Cortex of kidney (tissue), 1 donor: Measurements from ENCODE around the gene ENKUR.
"Not testable (repeated sequence)": the region's sequence is repeated elsewhere in the genome, so short reads cannot be mapped to it uniquely, and the experiment has no call there.

Experiments used
- DNase-seq: peaks from one replicate; lab custom pipeline; 2025; lab: John Stamatoyannopoulos, UW

Gene ENKUR

DNA sequence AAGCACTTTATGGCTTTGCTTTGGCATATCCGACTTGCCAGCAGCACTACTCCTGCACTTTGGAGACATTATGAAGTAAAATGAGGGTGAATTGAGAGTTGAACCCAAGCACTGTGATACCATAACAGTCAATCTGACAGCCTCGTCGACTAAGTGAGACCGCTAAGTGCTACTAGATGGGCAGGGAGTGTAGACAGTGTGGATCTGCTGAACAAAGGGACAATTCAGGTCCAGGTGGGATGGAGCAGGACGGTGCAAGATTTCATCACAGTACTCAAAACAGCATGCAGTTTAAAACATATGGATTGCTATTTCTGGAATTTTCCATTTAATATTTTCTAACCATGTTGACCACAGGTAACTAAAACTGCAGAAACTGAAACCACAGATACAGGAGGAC lies 42.8 kb downstream of the ENKUR start:
- no peak for DNase-seq

- no peak for DNase-seq
Measured at GRCh38 chr10:24971374-24971773, 44.6 kb downstream of the ENKUR start.

- no peak for DNase-seq
Measured at GRCh38 chr10:24969841-24970281, 46.1 kb downstream of the ENKUR start.

- DNase-seq = not testable (repeated sequence)
Measured at GRCh38 chr10:24968951-24969350, 47.0 kb downstream of the ENKUR start.

DNA sequence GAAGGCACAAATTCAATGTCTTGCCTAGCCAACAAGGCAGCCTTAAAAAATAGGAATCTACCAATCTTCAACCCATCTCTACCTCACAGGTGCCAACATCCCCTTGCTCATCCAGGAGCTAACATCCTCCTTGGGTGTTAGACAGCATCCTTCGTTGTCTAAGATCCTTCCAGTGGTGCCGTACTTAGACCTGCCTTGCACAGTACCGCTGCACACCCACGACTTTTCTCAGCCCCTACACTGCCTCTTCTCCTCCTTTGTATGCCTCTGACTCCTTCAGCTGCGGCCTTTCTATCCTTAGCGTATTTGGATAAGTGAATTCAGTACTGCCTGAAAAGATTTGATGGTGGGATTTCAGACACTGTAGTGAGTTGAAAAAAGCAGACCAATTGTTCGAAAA lies 47.6 kb downstream of the ENKUR start:
- no peak for DNase-seq

DNA sequence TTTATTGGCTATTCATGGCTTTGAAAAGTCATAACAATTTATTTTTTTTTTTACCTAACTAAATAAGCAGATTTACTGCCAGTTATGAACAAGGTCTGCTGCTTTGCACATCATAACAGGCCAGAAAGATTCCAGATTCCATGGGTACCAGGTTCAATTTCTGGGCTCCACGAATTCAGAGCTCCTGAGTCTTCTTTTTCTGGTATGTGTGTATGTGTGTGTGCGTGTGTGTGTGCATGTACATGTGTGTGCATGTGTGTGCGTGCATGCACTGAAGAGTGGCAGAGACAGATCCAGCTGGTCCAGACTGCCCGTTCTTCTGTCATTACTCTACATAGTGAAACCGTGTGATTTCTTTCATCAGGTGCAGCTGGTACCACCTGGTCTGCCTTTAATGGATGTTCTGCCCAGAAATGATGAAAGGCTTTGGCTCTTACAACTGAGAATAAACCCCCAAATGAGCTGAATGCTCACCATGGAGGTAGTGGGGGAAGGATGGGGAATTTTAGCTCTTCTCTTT lies 48.9 kb downstream of the ENKUR start:
- no peak for DNase-seq

DNA sequence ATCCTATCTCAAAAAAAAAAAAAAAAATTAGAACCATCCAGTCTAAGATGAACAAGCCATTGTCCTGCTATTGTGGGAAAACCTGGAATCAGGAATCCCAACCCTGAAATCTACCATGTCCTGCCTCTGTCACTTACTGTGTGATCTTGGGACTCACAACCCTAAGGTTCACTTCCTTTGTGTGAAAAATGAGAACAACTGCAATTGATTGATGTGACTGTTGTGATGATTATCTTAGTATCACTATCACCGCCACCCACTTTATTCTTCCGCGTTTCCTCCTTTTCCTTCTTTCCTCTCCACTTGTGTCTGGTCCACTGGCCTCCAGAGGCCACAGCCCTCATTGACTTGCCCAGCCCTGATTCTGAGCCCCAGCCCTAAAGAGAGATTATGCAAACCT lies 50.9 kb downstream of the ENKUR start:
- DNase-seq = no peak

DNA sequence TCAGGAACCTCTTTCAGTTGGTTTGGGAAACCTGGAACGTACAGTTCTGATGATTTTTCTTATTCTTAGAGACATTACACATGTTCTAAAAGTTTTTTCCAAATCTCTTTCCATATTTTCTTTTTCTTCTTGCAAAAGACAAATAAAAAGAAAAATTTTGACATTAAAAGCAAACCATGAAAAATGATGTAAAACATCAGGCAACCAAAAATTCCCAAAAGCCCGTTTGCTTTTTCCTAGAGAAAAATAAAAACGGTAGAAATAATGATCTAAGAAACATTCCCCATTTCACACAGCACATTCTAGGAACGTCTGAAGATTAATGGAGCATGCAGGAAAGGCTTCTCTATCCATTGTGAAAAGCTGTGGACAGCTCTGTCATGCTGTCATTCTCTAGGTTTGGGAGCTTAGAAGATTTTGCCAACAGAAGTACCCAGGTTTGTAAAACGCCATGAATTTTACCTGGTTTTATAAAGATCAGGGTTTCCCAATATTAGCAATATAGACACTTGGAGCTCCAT lies 52.4 kb downstream of the ENKUR start:
- no peak for DNase-seq

DNA sequence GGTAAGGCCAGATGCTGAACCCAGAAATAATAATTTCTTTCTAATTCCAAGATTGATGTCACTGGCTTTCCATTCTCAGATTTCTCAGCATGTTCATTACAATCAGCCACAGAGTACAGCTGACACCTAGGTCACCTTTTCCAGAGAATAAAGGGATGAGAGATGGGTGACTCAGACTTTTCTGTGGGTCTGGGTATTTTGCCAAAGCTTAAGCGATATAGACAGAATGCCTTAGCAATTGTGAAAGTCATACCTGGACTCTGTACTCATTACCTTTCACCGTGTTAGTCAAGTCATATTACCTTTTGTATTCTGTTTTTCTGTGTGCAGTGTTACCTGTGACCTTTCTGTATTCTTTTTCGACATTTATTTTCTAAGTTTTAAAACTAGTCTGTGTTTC lies 53.0 kb downstream of the ENKUR start:
- DNase-seq = no peak

DNA sequence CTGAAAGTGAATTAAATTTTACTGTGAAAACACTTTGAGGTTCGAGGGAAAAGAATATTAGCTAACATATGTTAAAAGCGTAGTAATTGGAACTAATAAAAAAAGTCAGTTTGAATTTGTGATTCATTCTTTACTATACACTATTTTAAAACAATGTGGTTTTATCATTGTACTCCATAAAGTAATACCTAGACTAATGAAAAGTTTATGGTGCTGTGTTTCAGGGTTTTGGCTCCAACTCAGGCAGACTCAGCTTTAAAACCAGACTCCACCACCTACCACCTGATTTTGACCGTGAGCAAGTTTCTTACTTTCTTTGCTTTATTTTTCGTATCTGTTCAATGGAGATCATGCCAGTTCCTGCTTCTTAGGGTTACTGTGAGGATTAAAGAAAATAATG lies 54.4 kb downstream of the ENKUR start:
- no peak for DNase-seq

- DNase-seq = no peak
Measured at GRCh38 chr10:24959382-24959730, 56.6 kb downstream of the ENKUR start.

GRCh38 chr10:24958721-24959381 lies 57.1 kb downstream of the ENKUR start:
- no peak for DNase-seq

DNA sequence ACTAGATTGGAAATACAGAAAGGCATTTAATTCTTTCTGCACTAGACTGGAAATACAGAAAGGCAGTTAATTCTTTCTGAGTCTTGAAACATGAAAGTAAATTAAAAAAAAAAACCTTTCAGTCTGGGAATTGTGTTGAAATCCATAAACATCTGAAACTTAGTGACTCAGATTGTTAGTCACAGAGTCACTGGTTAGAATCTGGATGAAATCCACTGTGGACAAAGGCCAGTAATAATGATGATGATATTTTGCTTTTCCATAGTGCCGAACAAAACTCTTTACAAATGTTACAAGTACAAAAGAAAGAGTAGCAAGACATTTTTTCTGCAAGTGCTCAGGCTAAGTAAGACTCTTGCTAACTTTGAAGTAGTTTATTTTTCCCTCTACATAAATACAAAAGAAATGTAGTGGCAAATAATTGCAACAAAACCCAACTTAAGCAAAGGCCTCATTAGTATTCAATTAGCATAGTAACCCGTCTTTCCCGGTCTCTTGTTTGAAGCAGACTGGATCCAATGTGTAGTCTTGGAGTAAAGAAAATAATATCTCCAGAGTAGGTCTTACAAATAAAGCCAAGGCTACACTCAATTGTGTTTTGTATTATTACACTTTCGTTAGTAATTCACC lies 57.8 kb downstream of the ENKUR start:
- DNase-seq = no peak

DNA sequence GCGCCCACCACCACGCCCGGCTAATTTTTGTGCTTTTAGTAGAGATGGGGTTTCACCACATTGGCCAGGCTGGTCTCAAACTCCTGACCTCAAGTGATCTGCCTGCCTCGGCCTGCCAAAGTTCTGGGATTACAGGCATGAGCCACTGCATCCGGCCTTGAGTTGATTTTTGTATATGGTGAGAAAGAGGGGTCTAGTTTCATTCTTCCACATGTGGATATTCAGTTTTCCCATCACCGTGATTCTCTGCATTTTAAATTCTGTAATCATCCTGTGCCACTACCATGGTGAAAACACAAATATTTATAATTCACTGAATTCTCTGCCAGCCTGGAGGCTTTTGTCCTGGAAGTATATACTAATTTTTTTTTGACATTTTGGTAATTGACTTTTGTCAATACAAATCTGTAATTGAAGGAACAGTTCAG lies 58.3 kb downstream of the ENKUR start:
- DNase-seq = not testable (repeated sequence)

- no peak for DNase-seq
Measured at GRCh38 chr10:24953675-24954074, 62.3 kb downstream of the ENKUR start.

GRCh38 chr10:24952707-24953645 lies 63.0 kb downstream of the ENKUR start:
- DNase-seq = no peak

- DNase-seq = no peak
Measured at GRCh38 chr10:24952143-24952706, 63.7 kb downstream of the ENKUR start, which contains the start of gene PRTFDC1. TSS of gene PRTFDC1 (minus strand) at chr10:24952606. CDS start at chr10:24952575, 31 bp downstream.

GRCh38 chr10:24951201-24952142 lies 64.5 kb downstream of the ENKUR start:
- no peak for DNase-seq

DNA sequence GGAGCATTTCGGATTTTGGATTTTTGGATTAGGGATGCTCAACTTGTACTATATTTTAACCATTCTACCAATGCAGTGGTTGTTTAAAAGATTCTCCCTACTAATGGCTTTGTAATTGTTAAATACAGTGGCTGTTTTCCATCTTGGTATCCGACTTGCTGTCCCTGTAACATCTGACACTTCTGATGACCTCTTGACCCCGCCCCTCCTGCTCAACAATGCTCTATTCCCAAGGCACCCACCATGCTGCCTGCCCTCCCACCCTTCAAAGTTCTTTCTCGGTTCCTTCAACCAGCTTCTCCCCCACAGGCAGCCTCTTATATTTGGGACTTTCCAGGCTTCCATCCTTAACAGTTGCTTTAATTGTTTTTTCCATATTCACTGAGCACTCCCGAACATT lies 65.5 kb downstream of the ENKUR start:
- no peak for DNase-seq

DNA sequence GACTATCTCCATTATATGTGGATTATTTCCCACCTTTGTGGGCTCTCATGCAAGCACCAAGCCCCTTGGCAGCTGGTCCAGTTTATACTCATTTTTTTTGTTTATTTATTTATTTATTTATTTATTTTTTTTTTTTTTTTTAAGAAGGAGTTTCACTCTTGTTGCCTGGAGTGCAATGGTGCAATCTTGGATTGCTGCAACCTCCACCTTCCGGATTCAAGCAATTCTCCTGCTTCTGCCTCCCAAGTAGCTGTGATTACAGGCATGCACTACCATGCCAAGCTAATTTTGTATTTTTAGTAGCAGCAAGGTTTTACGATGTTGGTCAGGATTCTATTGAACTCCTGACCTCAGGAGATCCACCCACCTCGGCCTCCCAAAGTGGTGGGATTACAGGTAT lies 66.3 kb downstream of the ENKUR start:
- no peak for DNase-seq
